HG02852 (cell line): ENCODE results near the gene RNF166.

Experiments
- ATAC-seq: cut with Tn5 transposase; IDR thresholded peaks from one replicate; pipeline ENCODE4 v1.9.1; 2021; ENCODE audit warnings: mild to moderate bottlenecking, moderate library complexity; ENCODE audit not compliant: unreplicated experiment

Gene RNF166

GRCh38 chr16:88655053-88655732, 51.0 kb downstream of the RNF166 start:
- ATAC-seq = no peak

- ATAC-seq = no peak
Measured at GRCh38 chr16:88654363-88655052, 51.7 kb downstream of the RNF166 start.

GRCh38 chr16:88653596-88654362, 52.4 kb downstream of the RNF166 start:
- no peak for ATAC-seq

- ATAC-seq = no peak
Measured at GRCh38 chr16:88653101-88653500, 53.1 kb downstream of the RNF166 start.

- no peak for ATAC-seq
Measured at GRCh38 chr16:88652762-88653063, 53.5 kb downstream of the RNF166 start.

- no peak for ATAC-seq
Measured at GRCh38 chr16:88651989-88652761, 54.0 kb downstream of the RNF166 start.

GRCh38 chr16:88651276-88651988, 54.8 kb downstream of the RNF166 start:
- ATAC-seq = peak; percentile 72

- peak; percentile 75 for ATAC-seq
Measured at GRCh38 chr16:88650749-88651275, 55.4 kb downstream of the RNF166 start, which contains the start of gene CYBA. CYBA (minus strand) TSS chr16:88651053; CDS start chr16:88651013, 40 bp downstream.

- ATAC-seq = peak; percentile 13
Measured at GRCh38 chr16:88649924-88650748, 56.1 kb downstream of the RNF166 start.

GRCh38 chr16:88649195-88649923, 56.8 kb downstream of the RNF166 start:
- ATAC-seq = no peak

GRCh38 chr16:88647178-88648070, 58.8 kb downstream of the RNF166 start:
- no peak for ATAC-seq
